H1 (cell line): Measurements from ENCODE around the gene SHMT2. TPM values are rescaled to one million over a fixed set of nuclear protein-coding genes. Genes with fewer than 3 reads are reported as not detected.

Experiments
- JUN ChIP-seq: IDR thresholded peaks from 2 replicates; pipeline ENCODE4 v1.6.1; 2011; ENCODE audit warnings: low read depth, mild to moderate bottlenecking, improper control_type of control experiment, low read length
- SIX5 ChIP-seq: IDR thresholded peaks from 2 replicates; pipeline ENCODE4 v1.6.1; 2011; ENCODE audit warnings: mild to moderate bottlenecking, low read depth, low read length
- TAF7 ChIP-seq: optimal IDR thresholded peaks from 2 replicates; pipeline ENCODE3; 2011; ENCODE audit warnings: low read depth, mild to moderate bottlenecking, inconsistent platforms, low read length, moderate library complexity, borderline replicate concordance
- polyA plus RNA-seq, 7 experiments: library from polyadenylated mRNA; depleted of rRNA in 3 of 7; stranded (reverse) in 5 of 7; unstranded in 2 of 7; fragments of >200 nt in 5 of 7; fragments of 200-250 nt in 2 of 7; gene quantifications; 1 replicate in 5 of 7; 2 replicates in 1 of 7; 4 replicates in 1 of 7; pipeline versions ENCODE4 v1.2.1 to v1.2.3, GENCODE V29; 2011 to 2013; ENCODE audit warnings: missing spikeins in 2 of 7, mixed read lengths in 2 of 7
- total RNA-seq: library from RNA; stranded (reverse); fragmentation: NEBNext Ultra II Directional; extraction: Animal tissue kit (Norgen Biotek cat#: 25700); gene quantifications from 2 replicates; pipeline ENCODE4 v1.2.1, GENCODE V29; 2021
- TF ChIP-seq, protein P1 (sequence below): fragments of 300-600 bp; sonication (generic); IDR thresholded peaks from 2 replicates; pipeline ENCODE4 v1.7.1; 2012; ENCODE audit warnings: low read length, moderate library complexity, mild to moderate bottlenecking, inconsistent platforms; ENCODE audit not compliant: insufficient replicate concordance

The SHMT2 gene
- total and polyA plus RNA-seq, 2 of the 8 experiments (the other 6 are each of a cell fraction or from before 2014, with no cell fraction given) = 274 to 520 TPM

DNA sequence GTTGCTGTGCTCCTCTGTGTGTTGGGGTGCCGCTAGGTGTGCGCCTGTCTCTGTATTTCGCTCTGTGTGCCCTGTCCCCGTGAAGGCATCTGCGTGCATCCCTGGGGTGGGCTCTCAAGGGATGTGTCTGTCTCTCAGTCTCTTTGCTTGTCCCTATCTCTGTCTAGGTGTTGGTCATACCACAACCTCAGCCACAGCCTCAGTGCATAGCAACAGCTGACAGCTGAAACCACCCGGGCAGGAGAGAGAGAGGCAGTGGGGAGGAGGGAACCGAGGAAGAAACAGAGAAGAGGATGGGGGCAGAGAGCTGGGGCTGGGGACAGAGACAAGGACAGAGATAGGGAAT lies 13.9 kb upstream of the SHMT2 start (continued):
- TF ChIP-seq, protein P1, sequence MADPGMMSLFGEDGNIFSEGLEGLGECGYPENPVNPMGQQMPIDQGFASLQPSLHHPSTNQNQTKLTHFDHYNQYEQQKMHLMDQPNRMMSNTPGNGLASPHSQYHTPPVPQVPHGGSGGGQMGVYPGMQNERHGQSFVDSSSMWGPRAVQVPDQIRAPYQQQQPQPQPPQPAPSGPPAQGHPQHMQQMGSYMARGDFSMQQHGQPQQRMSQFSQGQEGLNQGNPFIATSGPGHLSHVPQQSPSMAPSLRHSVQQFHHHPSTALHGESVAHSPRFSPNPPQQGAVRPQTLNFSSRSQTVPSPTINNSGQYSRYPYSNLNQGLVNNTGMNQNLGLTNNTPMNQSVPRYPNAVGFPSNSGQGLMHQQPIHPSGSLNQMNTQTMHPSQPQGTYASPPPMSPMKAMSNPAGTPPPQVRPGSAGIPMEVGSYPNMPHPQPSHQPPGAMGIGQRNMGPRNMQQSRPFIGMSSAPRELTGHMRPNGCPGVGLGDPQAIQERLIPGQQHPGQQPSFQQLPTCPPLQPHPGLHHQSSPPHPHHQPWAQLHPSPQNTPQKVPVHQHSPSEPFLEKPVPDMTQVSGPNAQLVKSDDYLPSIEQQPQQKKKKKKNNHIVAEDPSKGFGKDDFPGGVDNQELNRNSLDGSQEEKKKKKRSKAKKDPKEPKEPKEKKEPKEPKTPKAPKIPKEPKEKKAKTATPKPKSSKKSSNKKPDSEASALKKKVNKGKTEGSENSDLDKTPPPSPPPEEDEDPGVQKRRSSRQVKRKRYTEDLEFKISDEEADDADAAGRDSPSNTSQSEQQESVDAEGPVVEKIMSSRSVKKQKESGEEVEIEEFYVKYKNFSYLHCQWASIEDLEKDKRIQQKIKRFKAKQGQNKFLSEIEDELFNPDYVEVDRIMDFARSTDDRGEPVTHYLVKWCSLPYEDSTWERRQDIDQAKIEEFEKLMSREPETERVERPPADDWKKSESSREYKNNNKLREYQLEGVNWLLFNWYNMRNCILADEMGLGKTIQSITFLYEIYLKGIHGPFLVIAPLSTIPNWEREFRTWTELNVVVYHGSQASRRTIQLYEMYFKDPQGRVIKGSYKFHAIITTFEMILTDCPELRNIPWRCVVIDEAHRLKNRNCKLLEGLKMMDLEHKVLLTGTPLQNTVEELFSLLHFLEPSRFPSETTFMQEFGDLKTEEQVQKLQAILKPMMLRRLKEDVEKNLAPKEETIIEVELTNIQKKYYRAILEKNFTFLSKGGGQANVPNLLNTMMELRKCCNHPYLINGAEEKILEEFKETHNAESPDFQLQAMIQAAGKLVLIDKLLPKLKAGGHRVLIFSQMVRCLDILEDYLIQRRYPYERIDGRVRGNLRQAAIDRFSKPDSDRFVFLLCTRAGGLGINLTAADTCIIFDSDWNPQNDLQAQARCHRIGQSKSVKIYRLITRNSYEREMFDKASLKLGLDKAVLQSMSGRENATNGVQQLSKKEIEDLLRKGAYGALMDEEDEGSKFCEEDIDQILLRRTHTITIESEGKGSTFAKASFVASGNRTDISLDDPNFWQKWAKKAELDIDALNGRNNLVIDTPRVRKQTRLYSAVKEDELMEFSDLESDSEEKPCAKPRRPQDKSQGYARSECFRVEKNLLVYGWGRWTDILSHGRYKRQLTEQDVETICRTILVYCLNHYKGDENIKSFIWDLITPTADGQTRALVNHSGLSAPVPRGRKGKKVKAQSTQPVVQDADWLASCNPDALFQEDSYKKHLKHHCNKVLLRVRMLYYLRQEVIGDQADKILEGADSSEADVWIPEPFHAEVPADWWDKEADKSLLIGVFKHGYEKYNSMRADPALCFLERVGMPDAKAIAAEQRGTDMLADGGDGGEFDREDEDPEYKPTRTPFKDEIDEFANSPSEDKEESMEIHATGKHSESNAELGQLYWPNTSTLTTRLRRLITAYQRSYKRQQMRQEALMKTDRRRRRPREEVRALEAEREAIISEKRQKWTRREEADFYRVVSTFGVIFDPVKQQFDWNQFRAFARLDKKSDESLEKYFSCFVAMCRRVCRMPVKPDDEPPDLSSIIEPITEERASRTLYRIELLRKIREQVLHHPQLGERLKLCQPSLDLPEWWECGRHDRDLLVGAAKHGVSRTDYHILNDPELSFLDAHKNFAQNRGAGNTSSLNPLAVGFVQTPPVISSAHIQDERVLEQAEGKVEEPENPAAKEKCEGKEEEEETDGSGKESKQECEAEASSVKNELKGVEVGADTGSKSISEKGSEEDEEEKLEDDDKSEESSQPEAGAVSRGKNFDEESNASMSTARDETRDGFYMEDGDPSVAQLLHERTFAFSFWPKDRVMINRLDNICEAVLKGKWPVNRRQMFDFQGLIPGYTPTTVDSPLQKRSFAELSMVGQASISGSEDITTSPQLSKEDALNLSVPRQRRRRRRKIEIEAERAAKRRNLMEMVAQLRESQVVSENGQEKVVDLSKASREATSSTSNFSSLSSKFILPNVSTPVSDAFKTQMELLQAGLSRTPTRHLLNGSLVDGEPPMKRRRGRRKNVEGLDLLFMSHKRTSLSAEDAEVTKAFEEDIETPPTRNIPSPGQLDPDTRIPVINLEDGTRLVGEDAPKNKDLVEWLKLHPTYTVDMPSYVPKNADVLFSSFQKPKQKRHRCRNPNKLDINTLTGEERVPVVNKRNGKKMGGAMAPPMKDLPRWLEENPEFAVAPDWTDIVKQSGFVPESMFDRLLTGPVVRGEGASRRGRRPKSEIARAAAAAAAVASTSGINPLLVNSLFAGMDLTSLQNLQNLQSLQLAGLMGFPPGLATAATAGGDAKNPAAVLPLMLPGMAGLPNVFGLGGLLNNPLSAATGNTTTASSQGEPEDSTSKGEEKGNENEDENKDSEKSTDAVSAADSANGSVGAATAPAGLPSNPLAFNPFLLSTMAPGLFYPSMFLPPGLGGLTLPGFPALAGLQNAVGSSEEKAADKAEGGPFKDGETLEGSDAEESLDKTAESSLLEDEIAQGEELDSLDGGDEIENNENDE = no peak
- no peak for TF ChIP-seq TAF7
- no peak for TF ChIP-seq SIX5
- TF ChIP-seq JUN = no peak
